Activated CD8-positive, alpha-beta T cell treated with anti-CD3 and anti-CD28 coated beads, Interleukin-2, amount 10 ng/mL, durations not matched to agents 7 days and 5 days (primary cell): Measurements from ENCODE around the gene GJD3. TPM values are rescaled to one million over a fixed set of nuclear protein-coding genes. Genes with fewer than 3 reads are reported as not detected.
A peak's percentile ranks its signal among the peaks of the same experiment; 100 is the strongest.

ENCODE experiments used
- ATAC-seq: fragments of 150-1000 bp; cut with Tn5 transposase; one replicate; pipeline ENCODE4 v1.10.0; 2021; ENCODE audit warnings: moderate library complexity
- CTCF ChIA-PET: fragments of 350-600 bp; sonication (Branson Sonifier 250); formaldehyde crosslinking; loops from one replicate; lab custom pipeline; 2021; ENCODE audit warnings: antibody characterized with exemption; lab: Charles Lee
- POLR2A ChIA-PET: fragments of 350-600 bp; sonication (Branson Sonifier 250); formaldehyde crosslinking; loops from one replicate; lab custom pipeline; 2021; ENCODE audit warnings: antibody characterized with exemption; lab: Charles Lee
- DNase-seq: peaks from one replicate; pipeline ENCODE4 v3.0.0-alpha.2; 2020
- H3K27ac Mint-ChIP-seq: one replicate; pipeline ENCODE4 v1.8.0; 2021; ENCODE audit warnings: mild to moderate bottlenecking, mixed read lengths
- H3K27me3 Mint-ChIP-seq: one replicate; pipeline ENCODE4 v1.8.0; 2021; ENCODE audit warnings: low read depth, mixed read lengths
- H3K36me3 Mint-ChIP-seq: one replicate; pipeline ENCODE4 v1.8.0; 2021; ENCODE audit warnings: low read depth, mixed read lengths
- H3K4me1 Mint-ChIP-seq: one replicate; pipeline ENCODE4 v1.8.0; 2021; ENCODE audit warnings: low read depth, mixed read lengths
- H3K4me3 Mint-ChIP-seq: one replicate; pipeline ENCODE4 v1.8.0; 2021; ENCODE audit warnings: mild to moderate bottlenecking, mixed read lengths
- H3K9me3 Mint-ChIP-seq: one replicate; pipeline ENCODE4 v1.8.0; 2022; ENCODE audit warnings: mixed read lengths; ENCODE audit not compliant: insufficient read depth
- total RNA-seq, 2 experiments: library from RNA; stranded (reverse); gene quantifications; one replicate each; pipeline ENCODE4 v1.2.3, GENCODE V29; 2021

GJD3 gene
- total RNA-seq, 2 experiments from 2014 or later: 0.29 TPM; not detected in 1

DNA sequence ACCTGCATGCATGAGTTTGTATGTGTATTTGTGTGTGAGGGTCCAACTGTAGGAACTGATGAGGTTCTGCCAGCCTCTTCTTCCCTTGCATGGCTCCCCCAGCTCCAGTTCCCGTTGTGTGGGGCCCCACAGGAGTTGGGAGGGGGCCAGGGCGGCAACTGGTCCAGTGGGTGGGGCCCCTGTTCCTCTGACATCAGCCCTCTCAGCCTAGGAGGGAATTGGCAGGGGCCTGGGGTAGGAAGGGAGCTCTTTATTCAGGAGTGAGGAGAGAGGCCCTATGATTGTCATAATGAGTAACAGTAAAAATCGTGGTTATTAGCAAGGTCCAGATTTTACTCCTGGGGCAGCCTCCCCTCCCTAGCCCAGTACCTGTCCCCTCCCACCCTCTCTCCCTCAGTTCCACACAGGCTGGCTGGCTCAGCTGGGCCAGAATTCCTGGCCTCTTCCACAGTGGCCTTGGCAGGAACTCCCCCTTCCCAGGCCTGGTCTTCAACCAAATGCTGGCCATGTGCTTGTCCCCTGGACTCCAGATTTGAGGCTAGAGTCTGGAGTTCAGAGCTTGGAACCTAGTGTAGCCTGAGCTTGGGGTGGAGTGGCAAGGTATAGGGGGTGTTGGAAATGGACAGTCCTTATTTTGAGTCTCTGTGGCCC is 36.7 kb downstream of the GJD3 start:
- H3K36me3 Mint-ChIP-seq: peaks cover 52% of the 10 kb centered on the region
- no peaks in the 10 kb centered on the region for H3K27me3 Mint-ChIP-seq
- CTCF ChIA-PET: interaction anchor here (1.0 to 3.0 kb wide), 10 partner anchors 9 to 232 kb away, joined by 3 to 18 read pairs (median 6); no protein-coding TSS in a partner anchor
- no peak for DNase-seq
- H3K9me3 Mint-ChIP-seq: no peaks in the 10 kb centered on the region
- H3K27ac Mint-ChIP-seq: peak overlapping the region; percentile 98
- H3K4me3 Mint-ChIP-seq: peak overlapping the region; percentile 71
- POLR2A ChIA-PET: interaction anchor here (0.7 to 2.5 kb wide), 6 partner anchors 9 to 109 kb away, joined by 3 to 7 read pairs (median 6); partner anchors contain the start of genes CDC6 and WIPF2
- H3K4me1 Mint-ChIP-seq: peaks cover 93% of the 10 kb centered on the region
- ATAC-seq: no peak

DNA sequence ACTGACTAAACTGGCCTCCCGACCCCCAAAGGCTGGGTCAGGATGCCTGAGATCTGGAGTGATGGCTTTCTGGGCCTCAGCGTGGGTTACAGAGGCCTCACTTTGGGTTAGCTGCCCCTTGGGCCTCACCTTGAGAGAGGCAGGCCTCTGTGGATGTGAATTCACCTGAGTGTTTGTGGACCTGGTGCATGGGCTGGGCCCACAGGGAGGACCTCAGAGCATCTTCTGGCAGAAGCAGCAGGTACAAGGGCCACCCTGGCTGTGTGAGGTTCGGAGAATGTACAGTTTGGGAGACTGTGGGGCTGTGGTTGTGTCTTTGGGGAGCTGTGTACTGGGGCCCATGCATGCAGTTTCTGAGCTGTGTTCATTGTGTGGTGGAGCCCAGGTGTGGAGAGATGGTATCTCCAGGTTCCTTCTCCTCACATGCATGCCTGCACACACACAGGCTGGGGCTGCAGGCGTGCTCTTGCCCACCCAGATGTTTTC is 37.2 kb downstream of the GJD3 start:
- CTCF ChIA-PET: interaction anchor here (1.0 to 3.0 kb wide), 8 partner anchors 8 to 233 kb away, joined by 3 to 18 read pairs (median 5); no protein-coding TSS in a partner anchor
- no peak for ATAC-seq
- peak overlapping the region; percentile 71 for H3K4me3 Mint-ChIP-seq

DNA sequence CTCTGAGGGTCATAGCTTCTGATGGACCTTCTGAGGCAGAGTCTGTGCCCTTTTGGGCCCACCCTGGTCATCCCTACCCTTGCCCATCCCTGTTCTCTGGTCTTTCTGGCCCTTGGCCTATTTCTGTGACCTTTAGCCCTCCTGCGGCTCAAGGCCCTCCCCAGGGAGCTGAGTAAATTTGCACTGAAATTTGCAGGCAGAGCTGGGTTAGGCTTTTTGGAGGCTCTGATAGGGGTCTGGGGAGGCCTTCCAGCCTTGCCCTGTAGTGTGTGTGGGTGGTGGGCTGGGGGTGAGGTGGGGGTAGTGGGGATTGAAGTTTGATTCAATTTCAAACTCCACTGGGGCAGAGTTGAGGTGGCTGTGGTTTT is 37.7 kb downstream of the GJD3 start:
- no peaks in the 10 kb centered on the region for H3K9me3 Mint-ChIP-seq
- H3K4me1 Mint-ChIP-seq: peaks cover 93% of the 10 kb centered on the region
- POLR2A ChIA-PET: interaction anchor here (0.8 to 2.5 kb wide), 9 partner anchors 8 to 1361 kb away, joined by 3 to 8 read pairs (median 6); partner anchors contain the start of genes CDC6 and EIF1
- peak overlapping the region; percentile 98 for H3K27ac Mint-ChIP-seq
- ATAC-seq (no peak), DNase-seq (no peak)
- H3K36me3 Mint-ChIP-seq: peaks cover 54% of the 10 kb centered on the region
- no peaks in the 10 kb centered on the region for H3K27me3 Mint-ChIP-seq
- CTCF ChIA-PET: interaction anchor here (1.0 to 3.0 kb wide), 9 partner anchors 8 to 233 kb away, joined by 3 to 18 read pairs (median 4); no protein-coding TSS in a partner anchor
- H3K4me3 Mint-ChIP-seq: peak overlapping the region; percentile 71

More for the DNA sequence above, 37.2 kb downstream of the GJD3 start:
- POLR2A ChIA-PET: interaction anchor here (0.7 to 2.5 kb wide), 7 partner anchors 8 to 108 kb away, joined by 3 to 7 read pairs (median 5); partner anchors contain the start of genes CDC6 and WIPF2
- Mint-ChIP-seq H3K36me3 (peaks cover 50% of the 10 kb centered on the region), H3K4me1 (peaks cover 92% of the 10 kb centered on the region), H3K27me3 (no peaks in the 10 kb centered on the region), H3K27ac (peak overlapping the region; percentile 98), H3K9me3 (no peaks in the 10 kb centered on the region)
- DNase-seq: peak; percentile 42

DNA sequence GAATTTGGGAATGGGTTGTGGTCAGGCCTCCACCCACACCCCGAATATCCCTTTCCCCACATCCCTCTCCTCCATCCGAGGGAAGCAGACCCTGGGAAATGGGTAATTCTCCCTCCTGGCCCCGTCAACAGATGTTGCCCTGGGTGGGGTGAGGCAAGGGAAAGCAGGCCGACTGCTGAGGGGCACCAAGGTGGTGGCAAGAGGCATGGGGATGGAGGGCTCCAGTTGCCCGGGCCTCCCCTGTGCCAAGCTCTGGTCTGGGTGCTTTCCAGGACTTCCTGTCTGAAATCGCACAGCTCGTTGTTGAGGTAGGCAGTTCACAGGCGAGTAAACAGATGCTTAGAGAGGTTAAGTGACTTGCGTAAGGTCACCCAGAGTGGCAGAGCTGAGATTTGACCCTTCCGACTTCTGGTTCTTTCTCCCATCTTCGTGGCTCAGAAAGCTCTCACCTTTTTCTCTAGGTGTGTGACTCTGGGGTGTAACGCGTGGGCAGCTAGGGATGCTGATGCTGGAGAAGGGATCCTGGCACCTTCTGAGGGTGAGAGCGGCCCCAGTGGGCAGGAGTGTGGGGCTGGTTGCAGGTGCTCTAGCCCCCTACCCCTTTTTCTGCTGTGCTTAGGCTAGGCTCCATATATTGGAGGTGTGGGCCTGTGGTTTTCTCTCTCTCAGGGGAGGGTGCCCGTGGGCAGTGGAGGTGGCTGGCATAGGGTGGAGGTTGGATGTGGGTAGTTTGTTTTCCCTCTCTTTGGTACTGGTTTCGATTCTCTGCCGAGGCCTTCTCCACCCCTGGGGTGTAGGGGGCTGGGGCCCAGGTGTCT is 38.3 kb downstream of the GJD3 start:
- peak overlapping the region; percentile 71 for H3K4me3 Mint-ChIP-seq
- no peaks in the 10 kb centered on the region for H3K9me3 Mint-ChIP-seq
- H3K27me3 Mint-ChIP-seq: no peaks in the 10 kb centered on the region
- peaks cover 50% of the 10 kb centered on the region for H3K36me3 Mint-ChIP-seq
- peak overlapping the region; percentile 98 for H3K27ac Mint-ChIP-seq
- ATAC-seq (no peak), DNase-seq (peak; percentile 71)
- POLR2A ChIA-PET: interaction anchor here (0.8 to 2.5 kb wide), 8 partner anchors 10 to 1362 kb away, joined by 3 to 8 read pairs (median 6); partner anchors contain the start of gene EIF1
- peaks cover 92% of the 10 kb centered on the region for H3K4me1 Mint-ChIP-seq
- CTCF ChIA-PET: interaction anchor here (0.6 to 3.0 kb wide), 13 partner anchors 7 to 294 kb away, joined by 3 to 18 read pairs (median 3); no protein-coding TSS in a partner anchor

DNA sequence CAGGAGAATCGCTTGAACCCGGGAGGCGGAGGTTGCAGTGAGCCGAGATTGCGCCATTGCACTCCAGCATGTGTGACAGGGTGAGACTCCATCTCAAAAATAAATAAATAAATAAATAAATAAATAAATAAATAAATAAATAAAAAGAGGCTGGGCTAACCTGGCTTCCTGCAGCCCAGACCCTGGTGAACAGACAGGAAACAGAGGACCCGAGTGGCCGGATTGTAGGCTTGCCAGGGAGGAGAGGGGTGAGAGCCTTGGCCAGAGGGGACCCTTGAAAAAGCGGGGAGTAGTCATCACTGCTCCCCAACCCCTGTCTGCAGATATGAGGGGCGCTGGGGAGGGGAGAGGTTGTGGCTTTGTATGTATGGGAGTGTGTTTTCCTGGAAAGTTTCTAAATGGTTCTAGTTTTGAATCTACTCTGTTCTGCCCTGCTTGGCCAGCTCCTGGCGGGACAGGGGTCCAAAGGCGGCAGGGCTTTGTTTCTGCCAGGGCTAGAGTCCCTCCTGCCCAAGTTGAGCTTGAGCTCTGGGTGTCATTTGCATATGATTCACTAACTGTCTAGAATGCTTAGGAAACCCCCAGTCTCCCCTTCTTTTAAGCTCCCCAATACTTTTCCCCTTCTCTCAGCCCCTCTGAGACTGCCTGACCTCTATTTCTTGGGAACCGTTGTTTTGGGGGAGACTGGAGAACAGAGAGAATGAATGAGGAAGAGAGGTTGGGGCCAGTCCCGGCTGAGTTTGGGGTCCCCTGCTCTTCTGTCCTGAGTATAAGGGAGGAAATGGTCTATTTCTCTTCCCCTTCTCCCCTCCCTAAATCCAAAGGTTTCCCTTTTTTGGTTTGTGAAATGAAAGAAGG is 39.2 kb downstream of the GJD3 start:
- peak overlapping the region; percentile 71 for H3K4me3 Mint-ChIP-seq
- ATAC-seq (no peak), DNase-seq (peak; percentile 36)
- CTCF ChIA-PET: interaction anchor here (0.6 to 3.0 kb wide), 14 partner anchors 8 to 295 kb away, joined by 3 to 18 read pairs (median 3); no protein-coding TSS in a partner anchor
- H3K36me3 Mint-ChIP-seq: peaks cover 52% of the 10 kb centered on the region
- POLR2A ChIA-PET: interaction anchor here (0.8 to 2.5 kb wide), 8 partner anchors 8 to 29 kb away, joined by 3 to 8 read pairs (median 6); no protein-coding TSS in a partner anchor
- H3K27me3 Mint-ChIP-seq: no peaks in the 10 kb centered on the region
- H3K9me3 Mint-ChIP-seq: no peaks in the 10 kb centered on the region
- peaks cover 92% of the 10 kb centered on the region for H3K4me1 Mint-ChIP-seq
- H3K27ac Mint-ChIP-seq: peak overlapping the region; percentile 98

DNA sequence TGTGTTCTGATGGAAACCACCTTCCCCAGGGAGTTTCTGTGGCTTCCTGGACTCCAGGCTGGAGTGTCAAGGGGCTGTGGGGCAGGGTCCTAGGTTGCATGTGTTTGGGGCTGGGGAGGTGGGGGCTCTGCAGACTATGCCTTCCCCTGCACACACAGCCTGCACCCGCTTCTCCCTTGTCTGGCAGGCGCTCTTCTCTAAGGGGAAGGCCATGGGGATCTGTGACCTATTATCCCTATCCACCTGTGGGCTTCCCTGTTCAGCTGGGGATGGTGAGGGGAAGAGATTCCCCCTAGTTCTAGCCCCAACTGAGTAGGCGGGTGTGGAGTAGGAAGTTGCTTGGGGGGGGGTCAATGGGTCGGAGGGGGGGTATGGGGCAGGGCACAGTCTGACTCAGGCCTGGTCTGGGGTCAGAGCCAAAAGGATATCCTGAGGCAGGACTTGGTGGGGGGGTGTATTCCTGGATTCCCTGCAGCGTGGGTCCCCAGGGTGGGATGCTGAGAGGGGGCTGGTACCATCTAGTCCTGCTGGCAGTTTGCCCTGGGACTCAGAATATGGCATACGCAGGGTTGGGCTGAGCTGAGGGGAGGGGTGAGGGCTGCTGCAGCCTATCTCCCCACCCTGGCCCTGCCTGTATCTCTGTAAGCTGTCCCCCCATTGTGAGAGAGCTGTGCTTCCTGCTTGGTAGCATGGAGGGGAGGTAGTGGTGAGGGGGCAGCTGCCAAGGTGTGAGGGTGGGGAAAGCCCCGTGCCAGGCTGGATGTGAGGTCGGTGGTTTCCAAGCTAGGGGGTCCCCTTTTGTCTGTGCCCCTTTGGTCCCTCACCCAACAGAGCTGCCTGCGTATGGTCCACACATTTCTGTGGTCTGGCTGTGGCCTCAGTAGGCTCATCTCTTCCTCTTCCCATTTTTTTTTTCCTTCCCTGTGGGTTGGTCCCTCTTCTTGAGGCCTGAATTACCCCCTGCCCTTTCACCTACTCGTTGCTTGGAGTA is 40.9 kb downstream of the GJD3 start:
- CTCF ChIA-PET: interaction anchor here (0.9 to 2.7 kb wide), 10 partner anchors 10 to 217 kb away, joined by 3 to 14 read pairs (median 4); no protein-coding TSS in a partner anchor
- Mint-ChIP-seq H3K4me1 (peaks cover 86% of the 10 kb centered on the region), H3K9me3 (no peaks in the 10 kb centered on the region), H3K27me3 (no peaks in the 10 kb centered on the region), H3K36me3 (peaks cover 60% of the 10 kb centered on the region), H3K4me3 (peak overlapping the region; percentile 95), H3K27ac (peak overlapping the region; percentile 98)
- ATAC-seq (peak; percentile 9), DNase-seq (peak; percentile 72)
- POLR2A ChIA-PET: interaction anchor here (0.6 to 2.7 kb wide), 13 partner anchors 9 to 168 kb away, joined by 3 to 20 read pairs (median 4); partner anchors contain the start of genes RARA and TOP2A

DNA sequence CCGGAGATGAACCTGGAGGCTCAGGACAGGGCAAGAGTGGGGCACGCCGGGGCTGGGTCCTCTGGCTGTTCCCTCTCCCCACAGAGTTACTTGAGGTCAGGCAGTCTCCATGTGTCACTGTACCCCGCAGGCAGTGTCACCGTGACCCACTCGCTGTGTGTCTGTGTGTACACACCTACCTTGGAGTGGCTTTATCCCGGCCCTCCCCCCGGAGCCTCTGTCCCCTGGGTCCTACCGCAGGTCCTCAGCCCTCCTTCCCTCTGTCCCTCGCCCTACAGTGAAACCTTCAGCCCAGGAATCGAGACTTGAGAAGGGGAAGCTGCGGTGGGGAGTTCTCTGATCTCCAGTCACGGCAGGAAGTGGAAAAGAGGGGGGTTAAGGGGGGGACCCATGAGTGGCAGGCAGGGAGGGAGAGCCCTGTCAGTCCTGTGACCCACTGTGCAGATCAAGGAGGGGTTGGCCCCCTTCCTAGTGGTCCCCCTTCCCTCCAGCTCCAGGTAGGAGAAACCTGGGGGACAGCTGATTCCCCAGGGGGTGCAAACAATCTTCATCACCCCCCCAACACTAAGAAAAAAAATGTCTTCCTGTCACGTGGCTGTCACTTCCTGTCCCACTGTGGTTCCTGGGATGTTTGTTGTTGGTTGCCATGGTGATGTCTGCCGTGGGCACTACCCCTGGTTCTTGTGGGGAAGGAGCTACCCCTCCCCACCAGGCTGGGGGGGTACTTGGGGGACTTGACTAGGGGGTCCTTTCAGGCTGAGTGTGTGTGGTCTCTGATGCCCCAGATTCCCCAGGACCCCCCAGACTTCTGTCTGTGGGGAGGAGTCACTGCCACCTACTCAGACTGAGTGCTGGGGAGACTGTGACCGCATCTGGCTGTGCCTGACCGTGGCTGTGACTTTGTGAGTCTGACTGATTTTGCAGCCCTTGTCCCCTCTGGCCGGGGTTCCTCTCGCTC is 41.9 kb downstream of the GJD3 start:
- Mint-ChIP-seq H3K36me3 (peaks cover 56% of the 10 kb centered on the region), H3K4me1 (peaks cover 78% of the 10 kb centered on the region), H3K27me3 (no peaks in the 10 kb centered on the region), H3K4me3 (peak overlapping the region; percentile 95), H3K27ac (peak overlapping the region; percentile 98), H3K9me3 (no peaks in the 10 kb centered on the region)
- DNase-seq (peak; percentile 93), ATAC-seq (peak; percentile 53)
- POLR2A ChIA-PET: interaction anchor here (0.6 to 2.7 kb wide), 18 partner anchors 8 to 240 kb away, joined by 3 to 20 read pairs (median 4); partner anchors contain the start of genes CDC6, NR1D1, RARA and TOP2A
- CTCF ChIA-PET: interaction anchor here (0.8 to 2.7 kb wide), 11 partner anchors 10 to 211 kb away, joined by 3 to 14 read pairs (median 4); no protein-coding TSS in a partner anchor

DNA sequence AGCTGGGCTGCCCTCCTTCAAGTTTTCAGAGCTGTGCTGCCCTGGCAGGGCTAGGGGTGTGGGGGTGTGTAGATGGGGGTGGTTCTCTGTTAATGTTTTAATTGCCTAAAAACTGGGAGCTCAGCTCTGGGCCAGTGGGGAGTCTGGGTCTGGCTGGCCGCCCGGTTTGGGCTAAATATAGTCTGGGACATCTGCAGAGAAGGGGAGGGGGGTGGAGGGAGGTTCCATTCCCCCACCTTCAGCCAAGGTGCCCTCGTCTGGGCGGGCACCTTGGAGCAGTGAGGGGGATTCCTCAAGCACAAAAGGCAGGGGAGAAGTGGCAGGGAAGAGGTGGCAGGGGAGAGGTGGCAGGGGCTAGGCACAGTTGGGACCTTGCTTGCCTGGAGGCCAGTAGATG is 42.6 kb downstream of the GJD3 start:
- DNase-seq (peak; percentile 38), ATAC-seq (no peak)
- POLR2A ChIA-PET: interaction anchor here (0.9 to 2.7 kb wide), 11 partner anchors 9 to 241 kb away, joined by 3 to 20 read pairs (median 5); partner anchors contain the start of genes CDC6, NR1D1 and RARA

More for the DNA sequence above, 42.6 kb downstream of the GJD3 start:
- CTCF ChIA-PET: interaction anchor here (0.7 to 2.7 kb wide), 6 partner anchors 9 to 212 kb away, joined by 3 to 11 read pairs (median 4); no protein-coding TSS in a partner anchor
- Mint-ChIP-seq H3K36me3 (peaks cover 50% of the 10 kb centered on the region), H3K4me3 (peak overlapping the region; percentile 95), H3K27me3 (no peaks in the 10 kb centered on the region), H3K9me3 (no peaks in the 10 kb centered on the region), H3K27ac (peak overlapping the region; percentile 98), H3K4me1 (peaks cover 78% of the 10 kb centered on the region)
